HG02943 (cell line): ENCODE measurements around the gene KRT39.

ENCODE experiments used
- ATAC-seq: cut with Tn5 transposase; IDR thresholded peaks from one replicate; pipeline ENCODE4 v1.9.1; 2021; ENCODE audit warnings: mild to moderate bottlenecking, low read depth, moderate library complexity; ENCODE audit not compliant: unreplicated experiment

Gene KRT39

DNA sequence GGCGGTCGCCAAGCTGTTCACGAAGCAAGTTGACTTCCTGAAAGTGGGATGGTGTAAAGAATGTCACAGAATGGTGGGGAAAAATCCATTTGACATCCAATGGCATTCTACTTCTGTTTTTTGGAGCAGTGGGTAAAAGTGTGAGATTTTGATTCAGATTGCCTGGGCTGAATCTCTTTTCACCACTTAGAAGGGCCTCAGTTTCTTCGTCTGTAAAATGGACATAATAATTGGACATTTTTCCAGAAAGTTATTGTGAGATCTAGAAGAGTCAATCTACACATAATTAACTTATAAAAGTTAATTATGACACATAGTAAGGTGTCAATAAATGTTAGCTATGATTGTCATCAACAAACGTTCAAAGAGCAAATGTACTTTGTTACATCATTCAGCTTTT is 14.4 kb upstream of the KRT39 start:
- no peak for ATAC-seq

DNA sequence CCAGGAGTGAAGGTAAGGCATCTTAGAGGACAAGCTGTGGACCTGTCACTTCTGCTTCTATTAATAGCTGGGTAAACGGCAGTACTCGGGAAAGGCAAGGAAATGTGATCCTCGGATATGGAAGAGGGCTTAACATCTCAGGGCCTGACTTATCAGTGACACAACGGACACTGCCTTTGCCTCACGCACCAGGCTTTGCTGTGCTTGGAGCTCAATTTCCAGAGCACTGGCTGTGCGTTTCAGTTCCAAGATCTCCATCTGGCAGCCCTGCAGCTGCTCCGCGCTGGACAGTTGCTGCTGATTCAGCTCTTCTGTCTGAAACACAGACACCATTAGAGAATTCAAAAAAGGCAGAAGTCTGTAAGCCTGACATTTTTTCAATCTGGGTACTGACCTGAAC is 13.8 kb upstream of the KRT39 start:
- ATAC-seq = no peak

DNA sequence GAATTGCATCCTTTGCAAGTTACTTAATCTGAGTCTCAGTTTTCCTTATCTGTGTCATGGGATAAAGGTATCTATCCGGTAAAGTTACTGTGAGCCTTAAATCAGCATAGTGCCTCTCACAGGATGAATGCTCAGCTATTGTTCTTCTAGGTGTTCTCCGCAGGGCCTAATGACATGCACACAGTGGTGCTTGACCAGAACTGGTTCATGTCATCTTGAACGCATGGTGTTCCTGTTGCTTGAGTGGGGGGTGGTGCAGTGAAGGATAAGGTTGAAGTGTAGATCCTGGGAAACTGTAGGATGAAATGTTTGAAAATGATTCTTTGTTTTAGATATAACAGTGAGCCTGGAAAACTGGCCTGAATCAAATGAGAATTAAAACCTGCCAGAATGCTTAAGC is 13.4 kb upstream of the KRT39 start:
- ATAC-seq = no peak

DNA sequence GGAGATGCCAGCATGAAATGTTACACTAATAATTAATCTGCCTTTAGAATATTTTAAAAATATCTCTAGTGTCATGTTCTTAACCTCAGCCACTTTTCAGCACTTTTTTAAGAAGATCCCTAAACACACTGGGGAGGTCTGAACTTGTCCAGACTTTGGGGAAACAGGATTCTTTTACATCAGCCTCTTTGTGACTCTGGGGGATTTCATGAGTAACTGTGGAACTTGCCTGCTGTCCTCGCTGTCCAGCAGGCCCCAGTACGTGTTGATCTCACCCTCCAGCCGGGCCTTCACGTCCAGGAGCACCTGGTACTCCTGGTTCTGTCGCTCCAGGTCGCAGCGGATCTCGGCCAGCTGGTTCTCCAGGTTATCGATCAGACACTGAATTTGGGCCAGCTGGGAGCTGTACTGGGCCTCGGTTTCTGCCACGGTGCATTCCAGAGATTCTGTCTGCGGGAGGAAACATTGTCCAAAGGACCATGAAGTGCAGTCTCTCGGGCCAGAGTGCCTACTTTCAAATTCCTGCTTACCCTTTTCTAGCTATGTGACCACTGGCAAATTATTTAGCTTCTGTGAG is 11.9 kb upstream of the KRT39 start:
- ATAC-seq = no peak

DNA sequence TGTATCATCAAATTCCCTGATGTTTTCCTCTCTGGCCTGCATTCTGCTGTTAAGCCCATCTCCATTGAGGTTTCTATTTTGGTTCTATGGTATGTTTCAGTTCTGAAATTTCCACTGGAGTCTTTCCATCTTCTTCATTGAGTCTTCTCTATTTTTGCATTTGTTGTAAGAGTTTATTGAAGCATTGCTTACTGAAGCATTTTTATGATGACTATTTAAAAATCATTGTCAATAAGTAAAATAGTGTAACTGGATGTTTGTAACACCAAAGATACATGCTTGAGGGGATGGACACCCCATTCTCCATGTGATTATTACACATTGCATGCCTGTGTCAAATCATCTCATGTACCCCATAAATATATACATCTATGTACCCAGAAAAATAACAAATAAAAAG is 8.8 kb upstream of the KRT39 start:
- no peak for ATAC-seq

DNA sequence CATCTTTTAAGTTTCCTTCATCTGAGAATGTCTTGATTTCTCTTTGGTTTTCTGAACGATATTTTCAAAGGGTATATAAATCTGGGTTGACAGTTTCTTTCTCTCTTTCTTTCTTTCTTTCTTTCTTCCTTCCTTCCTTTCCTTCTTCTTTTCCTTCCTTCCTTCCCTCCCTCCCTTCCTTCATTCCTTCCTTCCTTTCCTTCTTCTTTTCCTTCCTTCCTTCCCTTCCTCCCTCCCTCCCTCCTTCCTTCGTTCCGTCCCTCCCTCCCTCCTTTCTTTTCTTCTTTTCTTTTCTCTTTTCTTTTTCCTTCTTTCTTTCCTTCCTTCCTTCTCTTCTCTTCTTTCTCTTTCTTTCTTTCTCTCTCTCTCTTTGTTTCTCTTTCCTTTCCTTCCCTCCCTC is 7.6 kb upstream of the KRT39 start:
- no peak for ATAC-seq

DNA sequence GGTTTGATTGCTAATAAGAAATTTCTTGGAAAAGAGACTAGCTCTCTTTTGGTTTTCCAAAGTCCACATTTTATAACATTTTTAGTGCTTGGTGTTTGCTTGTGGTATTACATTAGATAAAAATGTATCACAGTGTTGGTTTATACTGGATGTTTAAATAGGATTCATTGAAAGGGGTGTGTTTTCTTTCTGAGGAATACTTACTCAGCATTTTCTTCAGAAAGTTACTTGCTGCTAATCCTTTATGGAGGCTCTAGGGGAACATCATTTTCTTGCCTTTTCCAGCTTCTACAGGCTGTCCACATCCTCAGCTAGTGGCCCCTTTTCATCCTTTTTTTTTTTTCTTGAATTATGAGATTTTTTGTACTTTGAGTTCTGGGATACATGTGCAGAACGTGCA is 834 bp upstream of the KRT39 start:
- no peak for ATAC-seq

DNA sequence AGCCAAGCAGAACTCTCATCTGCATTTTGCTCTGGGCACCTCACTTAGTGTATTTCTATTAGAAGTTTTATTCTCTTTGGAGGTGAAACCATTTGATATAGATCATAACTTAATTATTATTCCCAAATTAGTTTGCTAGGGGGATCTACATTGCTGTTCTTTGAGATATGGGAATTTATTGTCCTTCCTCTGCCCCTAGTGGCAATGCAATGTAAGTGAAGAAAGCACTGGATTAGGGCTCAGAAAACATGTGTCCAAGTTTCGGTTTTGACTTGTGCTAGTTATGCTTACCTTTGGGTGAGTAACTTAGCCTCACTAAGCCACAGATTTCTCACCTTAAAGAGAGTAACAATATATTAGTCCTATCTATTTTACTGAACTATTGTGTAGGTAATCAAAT is 2.9 kb downstream of the KRT39 start:
- no peak for ATAC-seq

DNA sequence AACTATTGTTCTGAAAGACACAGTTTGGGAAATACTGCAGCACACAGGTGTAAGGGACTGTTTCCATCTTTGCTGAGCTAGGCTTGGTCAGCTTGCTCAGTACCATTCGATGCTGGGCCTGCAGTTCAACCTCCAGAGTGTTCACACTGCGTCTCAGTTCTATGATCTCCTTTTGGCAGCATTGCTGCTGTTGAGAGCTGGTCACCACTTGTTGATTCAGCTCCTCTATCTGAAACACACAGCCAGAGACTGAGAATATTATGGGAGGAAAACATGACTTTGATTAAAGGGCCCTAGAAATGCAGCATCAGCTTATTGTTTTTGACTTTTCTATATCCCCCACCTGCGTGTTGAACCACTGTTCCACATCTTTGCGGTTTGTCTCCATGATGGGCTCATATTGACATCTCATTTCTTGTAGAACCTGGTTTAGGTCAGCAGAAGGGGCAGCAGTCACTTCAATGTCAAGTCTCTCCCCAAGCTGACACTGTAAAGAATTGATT is 4.6 kb downstream of the KRT39 start:
- ATAC-seq = no peak

DNA sequence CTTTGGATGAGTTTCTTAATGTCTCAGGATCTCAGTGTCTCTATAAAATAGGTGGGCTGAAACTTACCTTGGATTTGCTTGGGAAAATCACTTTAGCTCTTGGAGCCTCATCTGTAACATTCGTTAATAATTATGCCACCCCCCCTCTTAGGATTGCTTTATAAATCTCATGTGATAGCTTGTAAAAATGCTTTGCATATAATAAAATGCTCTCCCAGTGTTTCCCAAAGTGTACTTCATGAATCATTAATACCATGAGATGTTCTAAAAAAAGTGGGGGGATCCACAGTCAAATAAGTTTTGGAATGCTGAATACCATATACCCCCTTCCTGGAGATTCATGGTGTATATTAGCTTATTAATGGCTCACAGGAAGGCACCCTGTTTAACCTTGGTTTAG is 5.2 kb downstream of the KRT39 start:
- no peak for ATAC-seq

DNA sequence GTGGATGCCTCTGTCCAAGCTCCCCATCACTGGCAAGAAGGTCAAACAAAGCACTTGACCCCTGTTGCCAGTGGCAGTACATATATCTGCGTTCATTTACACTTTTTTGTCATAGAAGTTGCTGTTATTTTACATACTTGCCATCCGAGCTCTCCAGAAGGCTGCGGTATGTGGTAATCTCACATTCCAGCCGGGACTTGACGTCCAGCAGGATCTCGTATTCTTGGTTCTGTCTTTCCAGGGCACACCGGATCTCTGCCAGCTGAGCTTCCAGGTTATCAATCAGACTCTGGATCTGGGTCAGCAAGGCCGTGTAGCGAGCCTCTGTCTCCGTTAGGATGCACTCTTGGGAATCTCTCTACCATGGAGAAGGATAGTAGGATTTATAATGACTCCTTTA is 6.6 kb downstream of the KRT39 start:
- no peak for ATAC-seq

DNA sequence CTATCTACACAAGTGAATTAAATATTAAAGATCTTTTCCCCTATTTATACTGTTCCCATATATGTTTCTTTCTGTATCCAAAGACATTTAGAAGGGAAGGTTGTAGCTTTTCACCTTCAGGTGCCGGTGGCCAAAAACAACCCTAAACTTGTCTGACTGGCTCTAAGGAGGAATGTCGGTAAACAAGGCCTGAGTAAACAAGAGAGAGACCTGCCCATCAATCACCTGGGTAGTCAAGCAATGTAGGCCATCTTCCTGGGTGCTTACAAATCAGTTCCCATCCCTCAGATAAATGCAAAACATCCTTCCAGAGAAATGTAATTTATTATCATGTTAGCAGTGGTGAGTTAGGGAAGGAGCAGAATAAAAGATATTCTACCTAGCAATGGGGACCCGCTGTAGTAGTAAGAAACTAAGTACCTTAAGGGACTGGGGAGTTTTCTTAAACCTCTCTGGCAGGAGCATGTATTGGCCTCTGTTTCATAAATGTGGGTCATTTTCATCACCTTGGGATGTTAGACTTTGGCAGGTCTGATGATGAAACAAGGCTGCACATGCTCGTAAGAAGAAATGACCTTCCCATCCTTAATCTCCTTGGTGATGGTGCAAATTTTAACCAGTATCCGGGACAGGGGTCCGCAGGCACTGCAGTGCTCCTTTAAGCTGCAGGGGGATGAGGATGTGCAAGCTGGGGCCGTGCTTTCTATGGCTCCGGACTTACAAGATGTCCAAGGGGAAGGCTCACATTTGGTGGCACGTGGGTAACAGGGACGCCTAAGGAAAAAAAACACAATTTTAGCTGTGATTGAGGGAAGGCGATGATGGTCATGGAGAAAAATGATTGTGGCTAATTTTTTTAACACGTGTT is 8.4 kb downstream of the KRT39 start:
- ATAC-seq = no peak

DNA sequence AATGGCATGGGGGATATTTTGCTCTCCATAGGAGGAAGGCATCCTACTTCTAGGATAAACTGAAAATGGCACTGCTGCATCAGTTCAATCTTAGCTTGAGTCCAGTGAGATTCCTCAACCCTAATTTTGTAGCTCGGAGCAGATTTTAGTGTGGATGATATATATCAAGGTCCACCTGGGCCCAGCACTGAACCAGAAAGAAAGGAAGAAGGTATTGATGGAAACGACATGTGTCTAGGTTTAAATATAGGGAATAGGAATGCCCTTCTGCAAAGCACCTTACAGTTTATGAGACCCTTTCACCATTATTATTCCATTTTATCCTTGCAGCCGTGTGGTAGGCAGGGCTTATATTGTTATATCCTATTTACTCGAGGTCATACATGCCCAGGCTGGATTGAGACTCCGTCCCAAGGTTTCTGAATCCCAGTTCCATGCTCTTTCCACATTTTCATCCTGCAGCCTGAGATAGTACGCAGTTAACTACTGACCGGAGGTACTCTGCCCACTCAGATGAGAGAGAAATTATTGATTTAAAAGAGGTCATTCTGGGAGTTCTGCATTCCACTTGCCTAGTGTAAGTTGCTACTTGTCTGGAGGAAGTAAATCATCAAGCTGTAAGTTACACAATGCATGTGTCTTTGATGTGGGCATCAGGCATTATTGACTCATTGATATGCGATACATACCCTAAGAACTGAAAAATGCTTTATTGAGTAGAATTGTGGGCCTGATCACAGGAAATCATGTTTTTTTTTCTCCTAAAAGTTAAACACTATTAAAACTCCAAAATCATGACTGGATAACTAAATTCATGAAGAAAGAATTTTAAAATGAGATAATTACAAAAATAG is 10.1 kb downstream of the KRT39 start:
- ATAC-seq = no peak

DNA sequence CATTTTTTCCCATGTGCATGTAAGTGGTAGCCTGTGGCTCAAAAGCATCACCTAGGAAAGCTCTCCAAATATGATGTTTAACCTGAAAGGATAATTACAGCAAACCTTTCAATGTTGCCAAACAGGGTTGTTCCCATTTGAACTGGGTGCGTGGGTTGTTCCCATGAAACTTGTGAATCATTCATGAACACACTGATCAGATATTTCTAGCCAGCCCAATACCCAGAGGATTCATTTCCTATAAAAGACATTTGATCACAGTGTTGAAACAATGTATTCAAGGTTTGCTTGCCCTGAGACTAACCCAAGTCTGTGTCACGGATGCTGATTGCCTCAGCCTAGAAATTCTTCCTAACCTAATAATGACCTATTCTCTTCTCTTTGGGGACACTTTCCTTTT is 12.9 kb downstream of the KRT39 start:
- no peak for ATAC-seq

DNA sequence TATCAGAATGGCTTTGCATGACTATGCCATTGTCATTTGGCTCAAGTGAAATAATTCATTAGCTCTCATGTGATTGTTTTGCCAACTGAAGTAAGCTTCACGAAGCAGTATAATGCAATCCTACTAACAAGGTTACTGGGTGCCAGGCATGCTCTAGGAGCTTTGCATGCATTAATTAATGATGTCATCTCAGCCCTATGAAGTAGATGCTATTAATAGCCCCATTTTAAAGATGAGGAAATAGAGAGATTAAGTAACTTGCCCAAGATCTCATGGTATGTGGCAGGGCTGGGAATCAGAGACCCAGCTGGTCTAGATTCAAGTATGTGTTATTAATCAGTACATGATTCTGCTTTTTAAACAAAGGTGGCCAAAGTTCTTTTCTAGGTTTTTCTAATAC is 14.1 kb downstream of the KRT39 start:
- ATAC-seq = no peak

DNA sequence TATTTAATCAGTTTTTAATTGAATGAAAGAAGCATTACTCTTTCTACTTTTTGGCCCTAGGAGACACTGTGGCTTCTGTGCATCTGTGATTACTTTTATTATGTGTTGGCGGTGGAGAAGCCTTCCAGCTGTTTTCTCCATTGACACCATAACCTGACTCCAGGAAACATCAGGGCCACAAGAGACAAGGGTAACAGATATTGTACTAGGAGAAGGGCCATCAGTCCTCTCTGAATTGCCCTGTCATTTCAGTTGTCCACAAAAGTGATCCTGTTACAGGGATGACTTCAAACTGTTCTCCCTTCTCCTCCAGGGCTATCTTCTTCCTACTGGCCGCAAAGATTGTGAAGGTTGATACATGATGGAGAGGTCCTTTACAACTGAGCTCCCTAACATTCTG is 14.6 kb downstream of the KRT39 start:
- ATAC-seq = no peak

DNA sequence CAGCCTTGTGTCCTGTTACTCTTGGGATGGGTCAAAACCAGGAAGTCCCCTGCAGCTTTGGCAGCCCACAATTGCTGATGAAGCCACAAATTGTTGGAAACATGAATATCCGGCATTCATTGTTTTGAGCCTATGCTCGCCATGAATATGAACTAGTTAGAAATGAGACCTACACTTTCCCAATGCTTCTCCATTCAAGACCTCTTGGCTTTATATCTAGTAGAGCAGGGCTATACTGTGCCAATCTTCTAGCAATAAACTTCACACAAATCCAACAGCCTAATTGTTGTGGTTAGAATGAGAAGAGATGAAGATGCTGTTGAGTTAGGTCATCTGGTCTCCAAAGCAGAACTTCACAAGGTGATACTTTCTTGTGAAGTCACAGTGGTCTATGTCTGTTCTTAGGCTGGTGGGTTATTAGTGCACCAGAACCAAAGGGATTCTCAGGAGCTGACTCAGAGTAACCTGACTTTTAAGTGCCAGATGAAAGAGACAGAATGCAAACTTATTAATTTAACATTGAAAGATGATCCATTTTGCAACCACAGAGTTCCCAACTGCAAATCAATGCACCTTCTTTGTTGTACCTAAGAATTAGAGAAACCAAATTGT is 15.6 kb downstream of the KRT39 start:
- no peak for ATAC-seq

DNA sequence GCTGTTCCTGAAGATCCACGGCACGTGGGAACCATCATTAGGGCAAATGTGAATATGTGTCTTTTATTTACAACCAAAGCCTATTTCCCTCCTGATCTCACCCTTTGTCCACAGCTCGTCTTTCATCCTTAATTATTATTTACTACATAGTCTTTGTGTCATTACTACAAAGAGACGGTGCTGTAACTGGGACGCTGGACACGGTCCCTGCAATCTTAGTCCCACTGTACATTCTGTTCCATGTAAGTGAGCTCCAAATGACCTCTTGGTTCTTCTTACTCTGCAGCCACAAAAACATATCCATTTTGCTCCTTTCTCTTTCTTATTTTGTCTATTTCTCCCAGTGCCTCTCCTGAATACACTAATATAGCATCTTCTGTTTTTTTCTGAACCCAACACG is 16.6 kb downstream of the KRT39 start:
- ATAC-seq = no peak

DNA sequence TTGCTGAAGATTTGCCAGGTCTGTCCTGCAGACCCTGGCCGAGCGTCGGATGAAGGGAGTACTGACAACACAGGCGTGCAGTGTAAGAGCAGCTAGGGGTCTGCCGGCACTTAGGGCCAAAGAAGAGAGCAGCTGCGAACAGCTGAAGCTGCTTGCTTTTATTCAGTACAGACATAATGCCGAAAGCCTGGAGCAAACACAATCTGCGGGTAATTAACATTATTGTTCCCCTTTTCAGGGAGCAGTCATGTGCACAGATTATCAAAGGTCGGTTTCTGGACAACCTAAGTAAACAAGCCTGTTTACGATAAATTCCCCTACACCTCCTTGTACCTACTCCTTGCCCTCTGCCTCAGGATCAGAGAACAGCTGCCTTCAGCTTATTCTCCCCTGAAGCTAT is 17.3 kb downstream of the KRT39 start:
- ATAC-seq = no peak

DNA sequence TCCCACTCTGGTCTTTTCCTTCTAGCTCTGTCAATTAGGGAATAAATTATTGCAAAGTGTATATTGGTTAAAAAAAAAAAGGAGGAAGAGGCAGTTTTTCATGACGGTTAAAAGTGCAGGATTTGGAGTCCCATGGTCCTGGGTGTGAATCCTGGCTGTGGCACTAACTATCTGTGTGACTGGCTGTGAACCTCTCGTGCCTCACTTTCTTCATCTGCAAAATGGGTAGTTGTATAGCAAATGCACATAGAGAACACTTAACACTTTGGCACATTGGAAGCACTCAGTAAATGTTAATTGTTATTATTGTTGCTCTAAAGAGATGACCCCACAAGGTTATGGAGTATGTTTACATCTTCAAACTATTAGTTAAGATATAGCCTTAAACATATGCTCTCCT is 18.8 kb downstream of the KRT39 start:
- no peak for ATAC-seq

DNA sequence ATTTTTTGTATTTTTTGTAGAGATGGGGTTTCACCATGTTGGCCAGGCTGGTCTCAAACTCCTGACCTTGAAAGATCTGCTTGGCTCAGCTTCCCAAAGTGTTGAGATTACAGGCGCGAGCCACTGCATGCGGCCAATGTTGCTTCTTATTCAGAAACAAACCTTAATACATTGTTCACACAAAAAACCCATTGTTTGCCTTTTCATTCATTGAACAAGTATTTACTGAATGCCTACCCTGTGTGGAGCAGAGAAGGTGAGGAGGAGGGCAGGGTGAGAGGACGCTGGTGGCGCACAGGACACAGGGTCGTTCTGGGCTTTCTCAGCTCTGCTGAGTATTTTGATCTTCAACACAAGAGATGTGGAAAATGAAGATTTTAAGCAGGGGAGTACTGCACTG is 21.3 kb downstream of the KRT39 start:
- no peak for ATAC-seq
